ENCODE results near the gene AFP.

DNA sequence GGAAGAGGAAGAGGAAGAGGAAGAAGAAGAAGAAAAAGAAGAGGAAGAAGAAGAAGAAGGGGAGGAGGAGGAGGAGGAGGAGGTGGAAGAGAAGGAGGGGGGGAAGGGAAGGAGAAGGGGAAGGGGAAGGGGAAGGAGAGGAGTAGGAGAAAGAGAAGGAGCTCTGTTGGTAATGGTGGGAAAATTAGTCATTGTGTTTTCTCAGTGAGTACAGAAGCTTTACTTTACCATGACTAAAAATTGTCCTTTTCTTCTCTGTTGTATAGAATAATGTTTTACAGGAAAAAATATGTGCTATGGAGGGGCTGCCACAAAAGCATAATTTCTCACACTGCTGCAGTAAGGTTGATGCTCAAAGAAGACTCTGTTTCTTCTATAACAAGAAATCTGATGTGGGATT is 49.6 kb downstream of the AFP start:
- TF ChIP-seq, protein P1, sequence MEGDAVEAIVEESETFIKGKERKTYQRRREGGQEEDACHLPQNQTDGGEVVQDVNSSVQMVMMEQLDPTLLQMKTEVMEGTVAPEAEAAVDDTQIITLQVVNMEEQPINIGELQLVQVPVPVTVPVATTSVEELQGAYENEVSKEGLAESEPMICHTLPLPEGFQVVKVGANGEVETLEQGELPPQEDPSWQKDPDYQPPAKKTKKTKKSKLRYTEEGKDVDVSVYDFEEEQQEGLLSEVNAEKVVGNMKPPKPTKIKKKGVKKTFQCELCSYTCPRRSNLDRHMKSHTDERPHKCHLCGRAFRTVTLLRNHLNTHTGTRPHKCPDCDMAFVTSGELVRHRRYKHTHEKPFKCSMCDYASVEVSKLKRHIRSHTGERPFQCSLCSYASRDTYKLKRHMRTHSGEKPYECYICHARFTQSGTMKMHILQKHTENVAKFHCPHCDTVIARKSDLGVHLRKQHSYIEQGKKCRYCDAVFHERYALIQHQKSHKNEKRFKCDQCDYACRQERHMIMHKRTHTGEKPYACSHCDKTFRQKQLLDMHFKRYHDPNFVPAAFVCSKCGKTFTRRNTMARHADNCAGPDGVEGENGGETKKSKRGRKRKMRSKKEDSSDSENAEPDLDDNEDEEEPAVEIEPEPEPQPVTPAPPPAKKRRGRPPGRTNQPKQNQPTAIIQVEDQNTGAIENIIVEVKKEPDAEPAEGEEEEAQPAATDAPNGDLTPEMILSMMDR (IDR thresholded peaks at IDR 0.05), result no peak
- TF ChIP-seq EZH2 (IDR thresholded peaks at IDR 0.05), result no peak
- TF ChIP-seq EZH2phosphoT487 (IDR thresholded peaks at IDR 0.05), result no peak
